ENCODE measurements around the gene PRKG1.

- TF ChIP-seq POLR2AphosphoS5 (IDR thresholded peaks at IDR 0.05; ENCODE audit: low read depth, low read length) (no peak), REST (IDR thresholded peaks at IDR 0.05; ENCODE audit: insufficient read depth in 1 of 2, low read depth in 2 of 2, low read length in 2 of 2) (no peak)
Measured at GRCh38 chr10:51488766-51489408, 414.6 kb downstream of the PRKG1 start.
